ENCODE measurements around the gene DMRT3. TPM values are rescaled to one million over a fixed set of nuclear protein-coding genes. Genes with fewer than 3 reads are reported as not detected.

DMRT3 gene
- total RNA-seq, 1 donor from 2014 or later, result 0.41 TPM

- Histone ChIP-seq H3K4me3 (no peak overlapping the region), H4K20me1 (ENCODE audit: low read depth) (no peaks in the 10 kb centered on the region), H3K27ac (no peak overlapping the region), H3K79me2 (ENCODE audit: low read depth) (no peaks in the 10 kb centered on the region), H3K9me3 (ENCODE audit: low read depth) (no peaks in the 10 kb centered on the region), H2AFZ (replicated peaks) (no peak overlapping the region), H3K27me3 (no peaks in the 10 kb centered on the region), H3K4me1 (no peaks in the 10 kb centered on the region), H3K36me3 (no peaks in the 10 kb centered on the region), H3F3A (ENCODE audit: low read depth) (no peaks in the 10 kb centered on the region), H3K4me2 (no peak overlapping the region), H3K9ac (no peak overlapping the region)
- Mint-ChIP-seq H3K9me3 (no peaks in the 10 kb centered on the region), H3K4me1 (no peaks in the 10 kb centered on the region), H3K36me3 (no peaks in the 10 kb centered on the region), H3K27me3 (ENCODE audit: insufficient read depth, low read depth) (peaks cover 4% of the 10 kb centered on the region), H3K4me3 (no peak overlapping the region), H3K27ac (no peak overlapping the region)
- TF ChIP-seq EZH2phosphoT487 (IDR thresholded peaks at IDR 0.05), result no peak
- TF ChIP-seq CTCF (IDR thresholded peaks at IDR 0.05), result no peak
- TF ChIP-seq EZH2 (IDR thresholded peaks at IDR 0.05), result no peak
- no peak for DNase-seq (ENCODE audit: low spot score)
Observed at GRCh38 chr9:1014640-1015039, 38.2 kb downstream of the DMRT3 start.

GRCh38 chr9:1018121-1018520, 41.7 kb downstream of the DMRT3 start:
- Mint-ChIP-seq H3K36me3 (no peaks in the 10 kb centered on the region), H3K4me3 (no peak overlapping the region), H3K9me3 (peaks cover 4% of the 10 kb centered on the region), H3K27ac (no peak overlapping the region), H3K4me1 (no peaks in the 10 kb centered on the region), H3K27me3 (ENCODE audit: insufficient read depth, low read depth) (peaks cover 5% of the 10 kb centered on the region)
- Histone ChIP-seq H3K4me1 (no peaks in the 10 kb centered on the region), H3K36me3 (no peaks in the 10 kb centered on the region), H3K9me3 (ENCODE audit: low read depth) (peaks cover 9% of the 10 kb centered on the region), H3K27ac (no peak overlapping the region), H3K27me3 (no peaks in the 10 kb centered on the region), H3K4me2 (no peak overlapping the region), H2AFZ (replicated peaks) (no peak overlapping the region), H3K4me3 (no peak overlapping the region), H3K79me2 (ENCODE audit: low read depth) (no peaks in the 10 kb centered on the region), H4K20me1 (ENCODE audit: low read depth) (no peaks in the 10 kb centered on the region), H3F3A (ENCODE audit: low read depth) (no peaks in the 10 kb centered on the region), H3K9ac (no peak overlapping the region)
- no peak for TF ChIP-seq EZH2 (IDR thresholded peaks at IDR 0.05)
- TF ChIP-seq EZH2phosphoT487 (IDR thresholded peaks at IDR 0.05), result no peak
- no peak for TF ChIP-seq CTCF (IDR thresholded peaks at IDR 0.05)
- no peak for DNase-seq (ENCODE audit: low spot score)

GRCh38 chr9:1024112-1024511, 47.7 kb downstream of the DMRT3 start:
- Histone ChIP-seq H3K9me3 (ENCODE audit: low read depth) (peaks cover 9% of the 10 kb centered on the region), H3K27me3 (no peaks in the 10 kb centered on the region), H3K27ac (no peak overlapping the region), H4K20me1 (ENCODE audit: low read depth) (no peaks in the 10 kb centered on the region), H3F3A (ENCODE audit: low read depth) (no peaks in the 10 kb centered on the region), H3K9ac (no peak overlapping the region), H3K4me1 (no peaks in the 10 kb centered on the region), H3K4me3 (no peak overlapping the region), H3K79me2 (ENCODE audit: low read depth) (no peaks in the 10 kb centered on the region), H3K36me3 (no peaks in the 10 kb centered on the region), H3K4me2 (no peak overlapping the region), H2AFZ (replicated peaks) (no peak overlapping the region)
- no peak for TF ChIP-seq CTCF (IDR thresholded peaks at IDR 0.05)
- no peak for TF ChIP-seq EZH2 (IDR thresholded peaks at IDR 0.05)
- TF ChIP-seq EZH2phosphoT487 (IDR thresholded peaks at IDR 0.05), result no peak
- peaks cover 12% of the 10 kb centered on the region for H3K9me3 Mint-ChIP-seq
- H3K4me3 Mint-ChIP-seq, result no peak overlapping the region
- no peak overlapping the region for H3K27ac Mint-ChIP-seq
- H3K4me1 Mint-ChIP-seq, result peaks cover 10% of the 10 kb centered on the region
- DNase-seq (ENCODE audit: low spot score), result no peak
- H3K36me3 Mint-ChIP-seq, result no peaks in the 10 kb centered on the region
- peaks cover 11% of the 10 kb centered on the region for H3K27me3 Mint-ChIP-seq (ENCODE audit: insufficient read depth, low read depth)
